HG03196 (cell line): ENCODE measurements around the gene BABAM2.

Source experiments
- ATAC-seq: cut with Tn5 transposase; IDR thresholded peaks from one replicate; pipeline ENCODE4 v1.9.1; 2021; ENCODE audit not compliant: unreplicated experiment

The BABAM2 gene

GRCh38 chr2:28152585-28153280, 262.2 kb downstream of the BABAM2 start:
- ATAC-seq, result no peak

- ATAC-seq, result no peak
These were observed 263.3 kb downstream of the BABAM2 start for GRCh38 chr2:28153851-28154250.

- no peak for ATAC-seq
These were observed 264.6 kb downstream of the BABAM2 start for GRCh38 chr2:28155086-28155485.

- no peak for ATAC-seq
These were observed 265.1 kb downstream of the BABAM2 start for GRCh38 chr2:28155627-28156026.

- no peak for ATAC-seq
These were observed 268.3 kb downstream of the BABAM2 start for GRCh38 chr2:28158791-28159190.

- no peak for ATAC-seq
These were observed 270.5 kb downstream of the BABAM2 start for GRCh38 chr2:28160986-28161425.

- no peak for ATAC-seq
These were observed 270.9 kb downstream of the BABAM2 start for GRCh38 chr2:28161466-28161865.

- no peak for ATAC-seq
These were observed 272.0 kb downstream of the BABAM2 start for GRCh38 chr2:28162564-28162963.

GRCh38 chr2:28163028-28163427, 272.5 kb downstream of the BABAM2 start:
- no peak for ATAC-seq

GRCh38 chr2:28163627-28164279, 273.2 kb downstream of the BABAM2 start:
- ATAC-seq, result no peak

GRCh38 chr2:28164280-28164801, 273.8 kb downstream of the BABAM2 start:
- no peak for ATAC-seq

GRCh38 chr2:28165087-28165635, 274.6 kb downstream of the BABAM2 start:
- no peak for ATAC-seq

- ATAC-seq, result no peak
These were observed 276.4 kb downstream of the BABAM2 start for GRCh38 chr2:28166956-28167355.

- no peak for ATAC-seq
These were observed 277.8 kb downstream of the BABAM2 start for GRCh38 chr2:28168376-28168775.

GRCh38 chr2:28169492-28169891, 279.0 kb downstream of the BABAM2 start:
- ATAC-seq, result no peak

- ATAC-seq, result no peak
These were observed 281.8 kb downstream of the BABAM2 start for GRCh38 chr2:28172114-28172898.

- no peak for ATAC-seq
These were observed 282.8 kb downstream of the BABAM2 start for GRCh38 chr2:28173377-28173776.

GRCh38 chr2:28174211-28174610, 283.7 kb downstream of the BABAM2 start:
- ATAC-seq, result no peak

- no peak for ATAC-seq
These were observed 284.5 kb downstream of the BABAM2 start for GRCh38 chr2:28175028-28175427.

GRCh38 chr2:28178946-28179345, 288.4 kb downstream of the BABAM2 start:
- ATAC-seq, result no peak

- ATAC-seq, result no peak
These were observed 291.3 kb downstream of the BABAM2 start for GRCh38 chr2:28181801-28182200.
